Panc1 (cell line): ENCODE data around the gene CERS5. TPM values are rescaled to one million over a fixed set of nuclear protein-coding genes. Genes with fewer than 3 reads are reported as not detected.

Experiments
- total RNA-seq: library from RNA; stranded (reverse); gene quantifications from one replicate; pipeline ENCODE4 v1.2.1, GENCODE V29; 2021; ENCODE audit not compliant: unreplicated experiment

CERS5 gene
- total RNA-seq, 1 experiment from 2014 or later: 50.5 TPM

Other genes starting within 250 kb of the CERS5 start
- 0.36 TPM for gene AQP2, start 216.6 kb downstream of the CERS5 start, total RNA-seq
- gene AQP5, start 205.5 kb downstream of the CERS5 start, total RNA-seq: 0.72 TPM
- gene AQP6, start 194.4 kb downstream of the CERS5 start, total RNA-seq: 0.31 TPM
- 147 TPM for gene RACGAP1, start 141.9 kb downstream of the CERS5 start, total RNA-seq
- gene ASIC1, start 109.8 kb downstream of the CERS5 start, total RNA-seq: 13.5 TPM
- gene SMARCD1, start 82.0 kb downstream of the CERS5 start, total RNA-seq: 84.9 TPM
- 0.28 TPM for gene GPD1, start 63.4 kb downstream of the CERS5 start, total RNA-seq
- gene COX14, start 55.1 kb downstream of the CERS5 start, total RNA-seq: 74.5 TPM
- 155 TPM for gene LIMA1, start 116.2 kb upstream of the CERS5 start, total RNA-seq
- gene FAM186A, start 229.2 kb upstream of the CERS5 start, total RNA-seq: not detected
- 92.7 TPM for gene LARP4, start 233.5 kb upstream of the CERS5 start, total RNA-seq